Body of pancreas (tissue), 4 donors: ENCODE measurements around the gene ST3GAL4.

Experiments
- CTCF ChIP-seq, 7 experiments: fragments of 450-650 bp in 4 of 7; fragments of 200-600 bp in 3 of 7; sonication (generic) in 3 of 7; IDR thresholded peaks; one replicate each; pipeline ENCODE4 v1.5.1; 2016 to 2019; ENCODE audit warnings: antibody characterized with exemption in 7 of 7
- POLR2A ChIP-seq, 3 donors: fragments of 450-650 bp; IDR thresholded peaks; one replicate each; pipeline ENCODE4 v1.6.1; 2016; ENCODE audit warnings: antibody characterized with exemption in 3 of 3, mild to moderate bottlenecking in 2 of 3

- TF ChIP-seq CTCF (IDR thresholded peaks at IDR 0.05) (no peak), POLR2A (IDR thresholded peaks at IDR 0.05) (no peak)
Measured at GRCh38 chr11:126317432-126317755, 38.1 kb upstream of the ST3GAL4 start.
